SK-N-MC (cell line): ENCODE results near the gene ARHGAP44.

Source experiments
- EZH2 ChIP-seq: fragments of 200-600 bp; sonication (generic); IDR thresholded peaks from one replicate; pipeline ENCODE4 v1.6.1; 2017; ENCODE audit warnings: antibody characterized with exemption
- FOXP2 ChIP-seq: optimal IDR thresholded peaks from 2 replicates; pipeline ENCODE3; 2011; ENCODE audit warnings: mild to moderate bottlenecking, moderate library complexity; ENCODE audit not compliant: insufficient read depth; ENCODE audit errors: extremely low read length, control extremely low read depth
- POLR2AphosphoS5 ChIP-seq: IDR thresholded peaks from 2 replicates; pipeline ENCODE4 v1.6.1; 2012; ENCODE audit warnings: mild to moderate bottlenecking, low read depth, low read length, borderline replicate concordance

- TF ChIP-seq EZH2: no peak
- no peak for TF ChIP-seq POLR2AphosphoS5
- no peak for TF ChIP-seq FOXP2
These were observed 25.4 kb downstream of the ARHGAP44 start for GRCh38 chr17:12814718-12815117.
